GM19240 (cell line): ENCODE results near the gene KDF1.
"Not testable (repeated sequence)": the region's sequence is repeated elsewhere in the genome, so short reads cannot be mapped to it uniquely, and the experiment has no call there.

Experiments used
- DNase-seq: peaks from one replicate; pipeline ENCODE4 v3.0.0; 2011; ENCODE audit warnings: low spot score; ENCODE audit not compliant: insufficient read length

KDF1 gene

GRCh38 chr1:26959270-26959669, 998 bp downstream of the KDF1 start:
- DNase-seq = no peak

GRCh38 chr1:26957306-26957705, 3.0 kb downstream of the KDF1 start:
- DNase-seq = no peak

GRCh38 chr1:26956321-26956720, 3.9 kb downstream of the KDF1 start:
- no peak for DNase-seq

GRCh38 chr1:26953374-26953773, 6.9 kb downstream of the KDF1 start:
- DNase-seq = no peak

GRCh38 chr1:26951821-26952497, 8.3 kb downstream of the KDF1 start:
- no peak for DNase-seq

GRCh38 chr1:26951216-26951615, 9.1 kb downstream of the KDF1 start:
- DNase-seq = no peak

- DNase-seq = no peak
These were observed 9.7 kb downstream of the KDF1 start for GRCh38 chr1:26950602-26951001.

- no peak for DNase-seq
These were observed 10.3 kb downstream of the KDF1 start for GRCh38 chr1:26949926-26950319.

- no peak for DNase-seq
These were observed 10.9 kb downstream of the KDF1 start for GRCh38 chr1:26949266-26949925.

- DNase-seq = not testable (repeated sequence)
These were observed 11.6 kb downstream of the KDF1 start for GRCh38 chr1:26948725-26949057.

- DNase-seq = no peak
These were observed 14.0 kb downstream of the KDF1 start for GRCh38 chr1:26946270-26946669.

- DNase-seq = no peak
These were observed 14.5 kb downstream of the KDF1 start for GRCh38 chr1:26945728-26946127.

- no peak for DNase-seq
These were observed 15.1 kb downstream of the KDF1 start for GRCh38 chr1:26945138-26945537.

- no peak for DNase-seq
These were observed 17.6 kb downstream of the KDF1 start for GRCh38 chr1:26942656-26943055.

- no peak for DNase-seq
These were observed 19.0 kb downstream of the KDF1 start for GRCh38 chr1:26941311-26941710.

GRCh38 chr1:26938659-26939025, 21.6 kb downstream of the KDF1 start:
- no peak for DNase-seq

- no peak for DNase-seq
These were observed 22.1 kb downstream of the KDF1 start for GRCh38 chr1:26938004-26938658.

- DNase-seq = no peak
These were observed 23.4 kb downstream of the KDF1 start for GRCh38 chr1:26936823-26937222.

GRCh38 chr1:26932531-26932930, 27.7 kb downstream of the KDF1 start:
- no peak for DNase-seq

GRCh38 chr1:26923711-26924110, 36.6 kb downstream of the KDF1 start:
- no peak for DNase-seq

GRCh38 chr1:26922901-26923300, 37.4 kb downstream of the KDF1 start:
- no peak for DNase-seq

- no peak for DNase-seq
These were observed 37.9 kb downstream of the KDF1 start for GRCh38 chr1:26922431-26922729.
